Body of pancreas (tissue), 4 donors: ENCODE data around the gene LAMA2.

Source experiments
- CTCF ChIP-seq, 7 experiments: fragments of 450-650 bp in 4 of 7; fragments of 200-600 bp in 3 of 7; sonication (generic) in 3 of 7; IDR thresholded peaks; one replicate each; pipeline ENCODE4 v1.5.1; 2016 to 2019; ENCODE audit warnings: antibody characterized with exemption in 7 of 7
- POLR2A ChIP-seq, 3 donors: fragments of 450-650 bp; IDR thresholded peaks; one replicate each; pipeline ENCODE4 v1.6.1; 2016; ENCODE audit warnings: antibody characterized with exemption in 3 of 3, mild to moderate bottlenecking in 2 of 3

- TF ChIP-seq CTCF (IDR thresholded peaks at IDR 0.05) (no peak), POLR2A (IDR thresholded peaks at IDR 0.05) (no peak)
Observed at GRCh38 chr6:129340983-129341382, 458.0 kb downstream of the LAMA2 start.
